GM18526 (cell line): Measurements from ENCODE around the gene IGSF9.

Experiments used
- POLR2A ChIP-seq: IDR thresholded peaks from 3 replicates; pipeline ENCODE4 v1.6.1; 2011; ENCODE audit not compliant: insufficient read length; ENCODE audit errors: extremely low read depth

IGSF9 gene

GRCh38 chr1:159981351-159982055 lies 36.1 kb upstream of the IGSF9 start:
- no peak for TF ChIP-seq POLR2A

GRCh38 chr1:159980786-159981185 lies 35.4 kb upstream of the IGSF9 start:
- TF ChIP-seq POLR2A: no peak

GRCh38 chr1:159980076-159980475 lies 34.7 kb upstream of the IGSF9 start:
- no peak for TF ChIP-seq POLR2A

- TF ChIP-seq POLR2A: no peak
Observed at GRCh38 chr1:159979257-159979656, 33.8 kb upstream of the IGSF9 start.

- no peak for TF ChIP-seq POLR2A
Observed at GRCh38 chr1:159978107-159978398, 32.6 kb upstream of the IGSF9 start.

- TF ChIP-seq POLR2A: no peak
Observed at GRCh38 chr1:159977364-159978106, 32.1 kb upstream of the IGSF9 start.

- TF ChIP-seq POLR2A: no peak
Observed at GRCh38 chr1:159974350-159974965, 29.0 kb upstream of the IGSF9 start.

GRCh38 chr1:159973350-159973940 lies 28.0 kb upstream of the IGSF9 start:
- no peak for TF ChIP-seq POLR2A

GRCh38 chr1:159972443-159973205 lies 27.2 kb upstream of the IGSF9 start:
- TF ChIP-seq POLR2A: no peak

GRCh38 chr1:159970932-159971342 lies 25.5 kb upstream of the IGSF9 start:
- TF ChIP-seq POLR2A: no peak

- TF ChIP-seq POLR2A: no peak
Observed at GRCh38 chr1:159968901-159969300, 23.5 kb upstream of the IGSF9 start.

- TF ChIP-seq POLR2A: no peak
Observed at GRCh38 chr1:159965263-159965662, 19.9 kb upstream of the IGSF9 start.

GRCh38 chr1:159964144-159964543 lies 18.7 kb upstream of the IGSF9 start:
- no peak for TF ChIP-seq POLR2A

GRCh38 chr1:159962176-159962575 lies 16.8 kb upstream of the IGSF9 start:
- TF ChIP-seq POLR2A: no peak

GRCh38 chr1:159961636-159962035 lies 16.2 kb upstream of the IGSF9 start:
- TF ChIP-seq POLR2A: no peak
